ENCODE data around the gene LRSAM1.

The LRSAM1 gene

GRCh38 chr9:127509955-127510299 is 58.6 kb downstream of the LRSAM1 start:
- TF ChIP-seq, protein P1, sequence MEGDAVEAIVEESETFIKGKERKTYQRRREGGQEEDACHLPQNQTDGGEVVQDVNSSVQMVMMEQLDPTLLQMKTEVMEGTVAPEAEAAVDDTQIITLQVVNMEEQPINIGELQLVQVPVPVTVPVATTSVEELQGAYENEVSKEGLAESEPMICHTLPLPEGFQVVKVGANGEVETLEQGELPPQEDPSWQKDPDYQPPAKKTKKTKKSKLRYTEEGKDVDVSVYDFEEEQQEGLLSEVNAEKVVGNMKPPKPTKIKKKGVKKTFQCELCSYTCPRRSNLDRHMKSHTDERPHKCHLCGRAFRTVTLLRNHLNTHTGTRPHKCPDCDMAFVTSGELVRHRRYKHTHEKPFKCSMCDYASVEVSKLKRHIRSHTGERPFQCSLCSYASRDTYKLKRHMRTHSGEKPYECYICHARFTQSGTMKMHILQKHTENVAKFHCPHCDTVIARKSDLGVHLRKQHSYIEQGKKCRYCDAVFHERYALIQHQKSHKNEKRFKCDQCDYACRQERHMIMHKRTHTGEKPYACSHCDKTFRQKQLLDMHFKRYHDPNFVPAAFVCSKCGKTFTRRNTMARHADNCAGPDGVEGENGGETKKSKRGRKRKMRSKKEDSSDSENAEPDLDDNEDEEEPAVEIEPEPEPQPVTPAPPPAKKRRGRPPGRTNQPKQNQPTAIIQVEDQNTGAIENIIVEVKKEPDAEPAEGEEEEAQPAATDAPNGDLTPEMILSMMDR (conservative IDR thresholded peaks at IDR 0.05): no peak

DNA sequence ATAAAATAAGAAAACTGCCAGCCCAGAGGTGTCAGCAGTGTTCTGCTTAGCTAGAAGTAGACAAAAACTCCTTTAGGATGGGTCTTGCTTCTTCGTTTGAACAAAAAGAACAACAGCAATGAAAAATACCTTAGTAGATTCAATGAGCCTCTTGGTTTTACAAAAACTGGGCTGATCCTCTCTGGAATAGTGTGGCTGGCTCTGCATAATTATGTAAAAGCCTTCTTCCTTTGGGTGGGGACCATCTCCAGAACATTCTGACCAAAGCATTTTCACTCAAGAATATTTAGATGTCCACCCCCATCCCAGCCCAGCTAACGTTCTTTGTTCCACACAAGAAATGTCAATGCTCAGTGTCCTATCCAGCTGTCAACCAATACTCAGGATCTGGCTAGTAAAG is 63.2 kb downstream of the LRSAM1 start:
- no peak overlapping the region for H3K27ac ChIP-seq
- TF ChIP-seq, protein P1 (conservative IDR thresholded peaks at IDR 0.05): no peak

More at GRCh38 chr9:127509955-127510299, 58.6 kb downstream of the LRSAM1 start:
- no peak overlapping the region for H3K27ac ChIP-seq

DNA sequence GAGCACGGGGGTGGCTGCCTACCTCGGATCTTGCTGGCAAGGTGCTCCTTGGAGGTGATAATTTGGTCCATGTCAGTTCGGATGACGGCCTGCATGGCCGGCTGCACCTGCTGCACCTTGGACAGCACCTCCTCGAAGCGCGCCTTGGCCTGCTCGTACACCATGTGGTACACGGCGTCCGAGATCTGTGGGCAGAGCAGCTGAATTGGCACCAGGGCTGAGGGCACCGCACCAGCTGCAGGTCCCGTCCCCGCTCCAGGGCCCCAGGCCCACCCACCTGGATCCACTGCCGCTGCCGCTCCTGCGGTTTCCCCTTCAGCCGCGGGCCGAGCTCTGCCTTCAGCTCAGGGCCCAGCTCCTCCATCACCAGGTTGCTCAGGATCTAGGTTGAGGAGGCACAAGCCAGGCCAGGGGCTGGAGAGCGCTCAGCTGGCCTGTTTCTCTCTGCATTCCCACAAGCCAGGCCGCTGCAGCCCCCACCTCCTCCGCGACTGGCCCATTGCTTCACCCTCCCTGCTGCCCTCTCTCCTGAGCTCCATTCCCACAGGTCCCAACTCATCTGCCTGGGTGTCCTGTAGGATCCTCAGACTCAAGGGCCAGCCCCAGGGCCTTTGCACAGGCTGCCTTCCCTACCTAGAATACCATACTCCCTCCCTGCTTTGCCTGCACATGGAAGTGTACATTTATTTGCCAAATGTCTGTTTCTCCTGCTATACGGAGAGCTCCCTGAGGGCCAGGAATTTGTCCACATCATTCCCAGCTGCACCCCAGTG is 65.7 kb downstream of the LRSAM1 start:
- TF ChIP-seq, protein P1 (conservative IDR thresholded peaks at IDR 0.05): no peak
- no peak overlapping the region for H3K27ac ChIP-seq

DNA sequence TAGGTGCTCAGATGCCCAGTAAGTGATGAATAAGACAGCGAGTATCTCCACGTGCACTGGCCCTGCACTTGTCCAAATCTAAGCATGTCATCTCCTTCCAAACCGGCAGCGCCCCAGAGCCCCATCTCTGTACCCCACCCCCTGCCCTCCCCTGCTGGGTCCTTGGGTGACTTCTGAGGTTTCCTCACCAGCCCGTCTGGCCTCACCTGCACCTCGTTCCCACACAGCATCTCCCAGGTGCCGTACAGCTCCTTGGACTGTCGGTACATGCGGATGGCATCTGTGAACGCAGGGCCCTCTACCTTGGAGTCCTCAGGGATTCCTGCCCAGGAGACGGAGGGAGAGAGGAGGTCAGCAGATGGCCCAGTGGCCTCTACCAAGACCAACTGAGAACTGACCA is 66.3 kb downstream of the LRSAM1 start:
- H3K27ac ChIP-seq: no peak overlapping the region
- TF ChIP-seq, protein P1 (conservative IDR thresholded peaks at IDR 0.05): no peak

- TF ChIP-seq, protein P1 (conservative IDR thresholded peaks at IDR 0.05): no peak
- H3K27ac ChIP-seq: no peak overlapping the region
Measured at GRCh38 chr9:127518091-127518856, 67.0 kb downstream of the LRSAM1 start.

- H3K27ac ChIP-seq: no peak overlapping the region
- TF ChIP-seq, protein P1 (conservative IDR thresholded peaks at IDR 0.05): no peak
Measured at GRCh38 chr9:127519301-127520166, 68.2 kb downstream of the LRSAM1 start.
